ENCODE measurements around the gene ARMC3.

DNA sequence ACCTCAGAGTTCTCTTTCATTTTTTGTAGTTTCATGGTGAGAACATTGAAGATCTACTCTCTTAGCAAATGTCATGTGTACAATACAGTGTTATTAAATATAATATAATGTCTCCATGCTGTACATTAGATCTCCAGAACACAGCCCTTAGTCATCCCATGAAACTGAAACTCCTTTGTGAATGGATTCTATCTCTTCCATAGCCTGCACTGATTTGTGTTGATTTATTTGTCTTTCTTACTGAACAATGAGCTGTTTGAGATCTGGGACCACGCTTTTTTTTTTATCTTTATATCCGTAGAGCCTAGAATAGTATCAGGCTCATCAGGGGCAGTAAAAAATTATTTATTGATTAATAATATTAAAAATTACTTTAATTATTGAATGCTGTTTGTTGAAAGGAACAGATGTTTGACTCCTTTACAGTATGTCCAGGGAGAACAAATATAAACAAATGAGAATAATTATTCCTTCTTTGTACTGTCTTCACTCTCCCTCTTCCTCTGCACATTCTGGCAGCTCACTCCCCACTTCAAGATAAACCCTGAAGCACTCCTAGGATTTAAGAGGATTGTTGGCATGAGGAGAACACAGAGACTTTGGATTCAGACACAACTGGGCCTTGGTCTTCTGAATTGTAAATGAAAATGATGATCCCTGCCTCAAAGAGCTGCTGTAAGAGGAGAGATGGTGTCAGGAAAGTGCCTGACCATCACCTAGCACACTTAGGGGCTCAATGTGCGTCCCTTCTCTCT is 85.9 kb downstream of the ARMC3 start:
- TF ChIP-seq, protein P1, sequence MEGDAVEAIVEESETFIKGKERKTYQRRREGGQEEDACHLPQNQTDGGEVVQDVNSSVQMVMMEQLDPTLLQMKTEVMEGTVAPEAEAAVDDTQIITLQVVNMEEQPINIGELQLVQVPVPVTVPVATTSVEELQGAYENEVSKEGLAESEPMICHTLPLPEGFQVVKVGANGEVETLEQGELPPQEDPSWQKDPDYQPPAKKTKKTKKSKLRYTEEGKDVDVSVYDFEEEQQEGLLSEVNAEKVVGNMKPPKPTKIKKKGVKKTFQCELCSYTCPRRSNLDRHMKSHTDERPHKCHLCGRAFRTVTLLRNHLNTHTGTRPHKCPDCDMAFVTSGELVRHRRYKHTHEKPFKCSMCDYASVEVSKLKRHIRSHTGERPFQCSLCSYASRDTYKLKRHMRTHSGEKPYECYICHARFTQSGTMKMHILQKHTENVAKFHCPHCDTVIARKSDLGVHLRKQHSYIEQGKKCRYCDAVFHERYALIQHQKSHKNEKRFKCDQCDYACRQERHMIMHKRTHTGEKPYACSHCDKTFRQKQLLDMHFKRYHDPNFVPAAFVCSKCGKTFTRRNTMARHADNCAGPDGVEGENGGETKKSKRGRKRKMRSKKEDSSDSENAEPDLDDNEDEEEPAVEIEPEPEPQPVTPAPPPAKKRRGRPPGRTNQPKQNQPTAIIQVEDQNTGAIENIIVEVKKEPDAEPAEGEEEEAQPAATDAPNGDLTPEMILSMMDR (IDR thresholded peaks at IDR 0.05): no peak
- no peak for TF ChIP-seq POLR2A (IDR thresholded peaks at IDR 0.05)

Measured in lower leg skin (tissue), 3 donors.